Measurements from ENCODE around the gene ELOVL3.
"Not testable (repeated sequence)": the region's sequence is repeated elsewhere in the genome, so short reads cannot be mapped to it uniquely, and the experiment has no call there.

The ELOVL3 gene

DNA sequence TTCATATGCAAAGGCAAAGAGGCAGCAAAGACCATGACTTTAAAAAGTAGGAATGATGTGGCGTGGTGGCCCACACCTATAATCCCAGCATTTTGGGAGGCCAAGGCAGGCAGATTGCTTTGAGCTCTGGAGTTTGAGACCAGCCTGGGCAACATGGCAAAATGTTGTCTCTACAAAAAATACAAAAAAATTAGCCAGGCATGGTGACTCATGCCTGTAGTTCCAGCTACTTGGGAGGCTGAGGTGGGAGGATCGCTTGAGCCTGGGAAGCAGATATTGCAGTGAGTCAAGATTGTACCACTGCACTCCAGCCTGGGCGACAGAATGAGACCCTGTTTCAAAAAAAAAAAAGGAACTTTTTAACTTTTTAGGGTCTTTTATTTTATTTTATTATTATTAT lies 26.4 kb downstream of the ELOVL3 start:
- DNase-seq (ENCODE audit: low read depth, low spot score) = not testable (repeated sequence)

DNA sequence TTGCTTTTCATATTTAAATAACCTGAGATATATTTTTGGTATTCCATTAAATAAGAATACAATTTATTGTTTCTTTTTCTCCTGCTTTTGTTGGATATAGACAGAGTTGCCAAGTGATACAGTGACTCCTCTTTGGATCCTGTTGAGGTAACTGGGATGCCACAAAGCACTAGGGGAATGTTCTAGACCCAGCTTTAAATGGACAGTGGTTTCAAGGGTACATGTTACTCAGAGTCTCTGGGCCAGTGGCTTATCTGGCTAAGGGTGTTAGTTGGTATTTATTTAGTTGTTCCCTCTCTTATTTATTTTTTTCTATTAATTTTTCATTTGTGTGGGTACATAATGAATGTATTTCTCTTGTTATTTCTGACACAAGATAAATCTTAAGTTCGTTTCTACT lies 28.3 kb downstream of the ELOVL3 start:
- DNase-seq (ENCODE audit: low read depth, low spot score) = no peak

GRCh38 chr10:102255404-102255803 lies 29.3 kb downstream of the ELOVL3 start:
- DNase-seq (ENCODE audit: low read depth, low spot score) = no peak

- DNase-seq (ENCODE audit: low read depth, low spot score) = no peak
Observed at GRCh38 chr10:102261196-102261595, 35.1 kb downstream of the ELOVL3 start.

DNA sequence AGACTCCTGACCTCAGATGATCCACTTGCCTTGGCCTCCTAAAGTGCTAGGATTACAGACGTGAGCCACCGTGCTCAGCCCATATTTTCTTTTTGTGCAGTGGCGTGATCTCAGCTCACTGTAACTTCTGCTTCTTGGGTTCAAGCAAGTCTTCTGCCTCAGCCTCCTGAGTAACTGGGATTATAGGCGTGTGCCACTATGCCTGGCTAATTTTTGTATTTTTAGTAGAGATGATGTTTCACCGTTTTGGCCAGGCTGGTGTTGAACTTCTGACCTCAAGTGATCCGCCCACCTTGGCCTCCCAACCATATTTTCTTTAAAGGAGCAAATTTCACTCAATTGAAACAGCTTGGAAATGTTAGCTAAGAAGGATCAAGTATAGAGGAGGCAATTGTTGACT lies 35.7 kb downstream of the ELOVL3 start:
- DNase-seq (ENCODE audit: low read depth, low spot score) = no peak

DNA sequence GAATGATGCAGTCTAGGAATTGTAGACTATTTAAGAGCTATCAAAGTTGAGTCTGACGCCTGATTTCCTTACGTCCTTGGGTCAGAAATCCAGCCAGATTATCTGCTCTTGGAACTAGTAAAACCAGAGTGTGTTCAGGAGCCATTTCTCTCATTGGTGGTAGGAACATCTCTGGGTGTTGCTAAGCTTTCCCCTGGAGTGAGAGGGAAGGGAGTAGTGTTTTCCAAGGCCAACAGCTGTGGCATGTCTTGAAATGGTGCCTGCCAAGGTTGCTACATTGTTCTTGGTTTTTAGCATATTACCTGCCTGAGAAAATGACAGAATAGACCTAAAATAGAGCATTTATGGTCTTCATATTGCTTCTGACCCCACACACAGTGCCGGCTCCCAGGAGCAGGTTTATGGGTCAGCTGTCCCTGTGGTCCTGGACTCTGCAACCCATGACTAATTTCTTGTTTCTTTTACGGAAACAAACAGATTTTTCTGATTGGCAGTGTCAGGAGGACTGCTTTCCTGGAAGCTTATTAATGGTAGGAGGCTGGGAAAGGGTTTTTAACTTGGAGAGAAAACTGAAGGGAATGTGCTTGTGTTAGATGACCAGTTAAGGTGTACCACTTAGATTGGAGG lies 36.8 kb downstream of the ELOVL3 start:
- no peak for DNase-seq (ENCODE audit: low read depth, low spot score)

DNA sequence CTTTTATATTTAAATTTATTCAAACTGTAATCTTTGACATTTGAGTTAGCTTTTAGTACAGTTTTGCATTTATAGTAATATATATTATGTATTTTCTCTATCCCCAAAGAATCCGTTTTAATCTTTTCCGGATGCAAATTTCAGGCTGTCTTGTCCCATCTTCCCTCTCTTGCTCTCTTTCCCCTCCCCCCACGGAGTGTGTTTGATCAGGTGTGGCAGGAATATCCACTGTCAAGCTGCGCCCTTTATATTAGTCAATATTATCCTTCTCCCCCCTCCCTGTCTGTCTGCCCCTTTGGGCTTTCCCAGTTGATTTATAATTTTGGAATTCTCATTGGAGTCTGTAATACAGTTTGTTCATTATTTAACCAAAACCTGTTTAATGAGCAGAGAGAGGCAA lies 38.3 kb downstream of the ELOVL3 start:
- DNase-seq (ENCODE audit: low read depth, low spot score) = no peak

GRCh38 chr10:102266670-102267069 lies 40.6 kb downstream of the ELOVL3 start:
- no peak for DNase-seq (ENCODE audit: low read depth, low spot score)

DNA sequence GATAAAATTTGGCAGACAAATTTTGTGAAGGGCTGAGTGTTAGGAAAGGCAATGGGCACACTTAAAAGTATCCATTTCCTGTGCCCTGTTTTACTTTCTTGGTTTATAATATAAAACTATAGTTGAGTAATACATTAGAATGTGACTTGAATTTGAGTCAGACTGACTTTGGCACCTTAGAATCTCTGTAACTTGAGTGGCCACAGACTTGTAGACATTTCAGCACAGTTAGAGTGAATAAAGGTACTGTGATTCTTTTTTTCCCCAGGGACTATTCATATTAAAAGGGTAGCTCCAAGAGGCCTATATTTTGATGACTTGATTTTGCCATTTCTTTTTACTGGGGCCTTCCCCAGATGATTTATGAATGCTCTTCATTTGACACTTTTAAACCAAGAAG lies 41.6 kb downstream of the ELOVL3 start:
- DNase-seq (ENCODE audit: low read depth, low spot score) = peak; percentile 45

GRCh38 chr10:102268375-102268888 lies 42.3 kb downstream of the ELOVL3 start:
- peak; percentile 37 for DNase-seq (ENCODE audit: low read depth, low spot score)

DNA sequence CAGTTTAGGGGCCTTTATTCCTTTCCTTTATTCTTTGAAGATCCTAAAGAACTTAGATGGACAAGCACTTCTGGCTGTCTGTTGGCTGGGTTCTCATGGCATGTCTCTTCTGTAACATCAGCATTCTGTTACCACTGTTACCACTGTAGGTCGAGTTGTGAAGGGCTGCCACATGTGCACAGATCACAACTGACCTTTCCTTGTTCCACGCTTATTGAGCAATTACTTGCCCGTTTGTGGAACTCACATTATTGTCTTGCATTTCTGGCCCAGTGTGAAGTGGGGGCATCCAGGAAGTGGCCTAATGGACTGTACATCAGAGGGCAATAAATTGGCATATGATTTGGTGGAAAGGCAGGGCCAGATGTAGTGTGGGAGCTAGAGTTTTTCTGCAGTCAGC lies 42.9 kb downstream of the ELOVL3 start:
- DNase-seq (ENCODE audit: low read depth, low spot score) = no peak

- peak; percentile 36 for DNase-seq (ENCODE audit: low read depth, low spot score)
Observed at GRCh38 chr10:102274062-102274461, 48.0 kb downstream of the ELOVL3 start.

DNA sequence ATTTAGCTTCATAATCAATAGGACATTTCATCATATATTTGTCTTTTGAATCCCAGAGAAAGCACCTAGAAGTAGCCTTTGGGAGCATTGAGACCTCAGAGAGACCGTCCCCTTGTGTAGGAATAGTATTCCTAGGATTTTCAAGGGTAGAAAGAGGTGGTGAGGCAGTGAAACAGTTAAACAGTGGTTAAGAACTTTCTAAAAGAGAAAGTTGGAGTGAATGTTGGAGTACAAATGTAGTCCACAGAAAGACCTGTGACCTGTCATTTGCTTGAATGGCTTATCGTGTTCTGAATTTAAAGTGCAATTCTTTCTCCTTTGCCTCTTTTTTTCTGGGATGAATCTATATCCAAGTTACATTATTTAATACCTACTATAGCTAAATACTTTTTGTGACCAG lies 49.2 kb downstream of the ELOVL3 start:
- DNase-seq (ENCODE audit: low read depth, low spot score) = no peak

- no peak for DNase-seq (ENCODE audit: low read depth, low spot score)
Observed at GRCh38 chr10:102279104-102279503, 53.0 kb downstream of the ELOVL3 start.
